ENCODE data around the gene DLG2.

Gene DLG2

GRCh38 chr11:84612645-84613044 lies 1014.5 kb downstream of the DLG2 start:
- POLR2A ChIA-PET = no interaction called here
- TF ChIP-seq CTCF (IDR thresholded peaks at IDR 0.05; ENCODE audit: insufficient read depth, low read length, missing control alignments) = no peak
- CTCF ChIA-PET = interaction anchor here (0.6 kb wide), 1 partner anchor 168 kb away, joined by 3 read pairs; no protein-coding TSS in a partner anchor
- no peak overlapping the region for H3K4me3 ChIP-seq (ENCODE audit: low read depth, low read length)
- DNase-seq (ENCODE audit: low read depth, low spot score) = no peak

- ChIA-PET CTCF (no interaction called here), POLR2A (no interaction called here)
- TF ChIP-seq CTCF (IDR thresholded peaks at IDR 0.05; ENCODE audit: insufficient read depth, low read length, missing control alignments) = no peak
- no peak overlapping the region for H3K4me3 ChIP-seq (ENCODE audit: low read depth, low read length)
- no peak for DNase-seq (ENCODE audit: low read depth, low spot score)
Measured at GRCh38 chr11:84608837-84609196, 1018.3 kb downstream of the DLG2 start.

- TF ChIP-seq CTCF (IDR thresholded peaks at IDR 0.05; ENCODE audit: insufficient read depth, low read length, missing control alignments) = no peak
- H3K4me3 ChIP-seq (ENCODE audit: low read depth, low read length) = no peak overlapping the region
- CTCF ChIA-PET = no interaction called here
- DNase-seq (ENCODE audit: low read depth, low spot score) = no peak
- POLR2A ChIA-PET = no interaction called here
Measured at GRCh38 chr11:84607975-84608836, 1018.9 kb downstream of the DLG2 start.

GRCh38 chr11:84594602-84595001 lies 1032.5 kb downstream of the DLG2 start:
- POLR2A ChIA-PET = no interaction called here
- CTCF ChIA-PET = no interaction called here
- no peak for DNase-seq (ENCODE audit: low read depth, low spot score)
- TF ChIP-seq CTCF (IDR thresholded peaks at IDR 0.05; ENCODE audit: insufficient read depth, low read length, missing control alignments) = no peak
- H3K4me3 ChIP-seq (ENCODE audit: low read depth, low read length) = no peak overlapping the region

- CTCF ChIA-PET = no interaction called here
- POLR2A ChIA-PET = no interaction called here
- no peak for DNase-seq (ENCODE audit: low read depth, low spot score)
- no peak overlapping the region for H3K4me3 ChIP-seq (ENCODE audit: low read depth, low read length)
- no peak for TF ChIP-seq CTCF (IDR thresholded peaks at IDR 0.05; ENCODE audit: insufficient read depth, low read length, missing control alignments)
Measured at GRCh38 chr11:84590106-84590505, 1037.0 kb downstream of the DLG2 start.

- TF ChIP-seq CTCF (IDR thresholded peaks at IDR 0.05; ENCODE audit: insufficient read depth, low read length, missing control alignments) = no peak
- CTCF ChIA-PET = interaction anchor here (1.0 kb wide), 1 partner anchor 24 kb away, joined by 4 read pairs; no protein-coding TSS in a partner anchor
- POLR2A ChIA-PET = no interaction called here
- no peak for DNase-seq (ENCODE audit: low read depth, low spot score)
- H3K4me3 ChIP-seq (ENCODE audit: low read depth, low read length) = no peak overlapping the region
Measured at GRCh38 chr11:84588131-84588829, 1038.9 kb downstream of the DLG2 start.
